Omental fat pad (tissue), 4 donors: ENCODE data around the gene IPO4. TPM values are rescaled to one million over a fixed set of nuclear protein-coding genes. Genes with fewer than 3 reads are reported as not detected.

Source experiments
- ATAC-seq: fragments of 150-250 bp; one replicate; pipeline ENCODE4 v1.9.1; 2016; ENCODE audit warnings: mild to moderate bottlenecking, moderate library complexity; ENCODE audit not compliant: low FRiP score
- DNase-seq: peaks from one replicate; pipeline ENCODE4 v3.0.0-alpha.2; 2019; ENCODE audit warnings: low spot score
- CTCF ChIP-seq, 3 donors: fragments of 450-650 bp; IDR thresholded peaks; one replicate each; pipeline ENCODE4 v1.5.1; 2016 to 2017; ENCODE audit warnings: antibody characterized with exemption in 3 of 3, mild to moderate bottlenecking in 3 of 3, moderate library complexity in 2 of 3
- total RNA-seq, 4 donors: library from RNA; depleted of rRNA; stranded (reverse); fragments of >200 nt; gene quantifications; one replicate each; pipeline ENCODE4 v1.1.0, GENCODE V29; 2016

The IPO4 gene
- total RNA-seq, 4 donors from 2014 or later: 24.1 to 108 (median 34.4) TPM

- no peak for TF ChIP-seq CTCF (IDR thresholded peaks at IDR 0.05)
- no peak for DNase-seq
- no peak for ATAC-seq
Observed at GRCh38 chr14:24182110-24182882, 6.3 kb downstream of the IPO4 start.

- ATAC-seq (no peak), DNase-seq (no peak)
- TF ChIP-seq CTCF (IDR thresholded peaks at IDR 0.05): no peak
Observed at GRCh38 chr14:24181371-24182077, 7.1 kb downstream of the IPO4 start.

- no peak for TF ChIP-seq CTCF (IDR thresholded peaks at IDR 0.05)
- peak; percentile 20 for ATAC-seq
Observed at GRCh38 chr14:24179961-24180796, 8.4 kb downstream of the IPO4 start.

GRCh38 chr14:24179294-24179960 is 9.2 kb downstream of the IPO4 start:
- no peak for TF ChIP-seq CTCF (IDR thresholded peaks at IDR 0.05)

More at GRCh38 chr14:24179961-24180796, 8.4 kb downstream of the IPO4 start:
- DNase-seq: no peak

GRCh38 chr14:24178399-24179178 is 10.0 kb downstream of the IPO4 start:
- DNase-seq (no peak), ATAC-seq (no peak)
- no peak for TF ChIP-seq CTCF (IDR thresholded peaks at IDR 0.05)

More at GRCh38 chr14:24179294-24179960, 9.2 kb downstream of the IPO4 start:
- DNase-seq (no peak), ATAC-seq (no peak)

- DNase-seq: no peak
- ATAC-seq: no peak
- TF ChIP-seq CTCF (IDR thresholded peaks at IDR 0.05): no peak
Observed at GRCh38 chr14:24177891-24178290, 10.7 kb downstream of the IPO4 start.
